GM12865 (cell line): ENCODE data around the gene GLCE.

Source experiments
- DNase-seq: peaks from one replicate; pipeline ENCODE4 v3.0.0; 2010; ENCODE audit warnings: low read depth
- H3K4me3 ChIP-seq: 2 replicates; pipeline ENCODE4 v1.5.1; 2011; ENCODE audit warnings: mild to moderate bottlenecking, low read depth, low read length, control low read depth
- TF ChIP-seq, protein P1 (sequence below): IDR thresholded peaks from 2 replicates; pipeline ENCODE4 v1.5.1; 2011; ENCODE audit warnings: low read length, control low read depth, low read depth, inconsistent platforms; ENCODE audit not compliant: insufficient read depth; ENCODE audit errors: missing control alignments

The GLCE gene

DNA sequence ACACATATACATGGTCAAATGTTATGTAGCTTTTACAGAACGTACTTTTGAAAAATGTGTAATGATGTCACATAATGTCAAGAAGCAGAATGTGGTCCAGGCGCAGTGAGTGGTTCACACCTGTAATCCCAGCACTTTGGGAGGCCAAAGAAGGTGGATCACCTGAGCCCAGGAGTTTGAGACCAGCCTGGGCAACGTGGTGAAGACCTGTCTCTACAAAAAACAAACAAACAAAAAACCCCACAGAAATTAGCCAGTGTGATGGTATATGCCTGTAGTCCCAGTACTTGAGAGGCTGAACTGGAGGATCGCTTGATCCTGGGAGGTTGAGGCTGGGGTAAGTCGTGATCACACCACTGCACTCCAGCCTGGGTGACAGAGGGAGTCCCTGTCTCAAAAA, 15.9 kb upstream of the GLCE start:
- no peak overlapping the region for H3K4me3 ChIP-seq
- DNase-seq = no peak
- TF ChIP-seq, protein P1, sequence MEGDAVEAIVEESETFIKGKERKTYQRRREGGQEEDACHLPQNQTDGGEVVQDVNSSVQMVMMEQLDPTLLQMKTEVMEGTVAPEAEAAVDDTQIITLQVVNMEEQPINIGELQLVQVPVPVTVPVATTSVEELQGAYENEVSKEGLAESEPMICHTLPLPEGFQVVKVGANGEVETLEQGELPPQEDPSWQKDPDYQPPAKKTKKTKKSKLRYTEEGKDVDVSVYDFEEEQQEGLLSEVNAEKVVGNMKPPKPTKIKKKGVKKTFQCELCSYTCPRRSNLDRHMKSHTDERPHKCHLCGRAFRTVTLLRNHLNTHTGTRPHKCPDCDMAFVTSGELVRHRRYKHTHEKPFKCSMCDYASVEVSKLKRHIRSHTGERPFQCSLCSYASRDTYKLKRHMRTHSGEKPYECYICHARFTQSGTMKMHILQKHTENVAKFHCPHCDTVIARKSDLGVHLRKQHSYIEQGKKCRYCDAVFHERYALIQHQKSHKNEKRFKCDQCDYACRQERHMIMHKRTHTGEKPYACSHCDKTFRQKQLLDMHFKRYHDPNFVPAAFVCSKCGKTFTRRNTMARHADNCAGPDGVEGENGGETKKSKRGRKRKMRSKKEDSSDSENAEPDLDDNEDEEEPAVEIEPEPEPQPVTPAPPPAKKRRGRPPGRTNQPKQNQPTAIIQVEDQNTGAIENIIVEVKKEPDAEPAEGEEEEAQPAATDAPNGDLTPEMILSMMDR = no peak

DNA sequence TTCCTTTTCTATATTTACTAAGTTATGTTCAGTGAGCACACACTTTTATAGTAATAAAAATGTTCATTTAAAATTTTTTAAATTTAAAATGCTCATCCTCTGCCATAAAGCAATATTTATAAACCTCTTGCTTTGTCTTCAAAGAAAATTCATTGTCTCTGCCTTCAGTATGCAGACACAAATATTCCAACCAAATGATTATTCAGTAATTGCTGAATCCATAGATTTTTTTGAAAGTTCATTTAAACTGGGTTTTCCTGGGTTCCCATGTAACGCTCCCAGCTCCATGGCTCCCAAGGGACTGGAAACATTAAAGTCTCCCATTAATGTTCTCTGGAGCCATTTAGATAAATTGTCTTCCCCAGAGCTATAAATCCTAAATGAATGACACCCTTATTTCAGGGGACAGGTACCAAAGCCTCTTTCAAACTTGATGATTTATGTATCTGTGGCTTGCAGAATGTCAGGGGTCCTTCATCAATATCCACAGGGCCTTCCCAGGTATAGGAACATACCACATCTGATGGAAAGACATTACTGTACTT, 15.2 kb upstream of the GLCE start:
- no peak overlapping the region for H3K4me3 ChIP-seq
- no peak for DNase-seq
- TF ChIP-seq, protein P1 = no peak

DNA sequence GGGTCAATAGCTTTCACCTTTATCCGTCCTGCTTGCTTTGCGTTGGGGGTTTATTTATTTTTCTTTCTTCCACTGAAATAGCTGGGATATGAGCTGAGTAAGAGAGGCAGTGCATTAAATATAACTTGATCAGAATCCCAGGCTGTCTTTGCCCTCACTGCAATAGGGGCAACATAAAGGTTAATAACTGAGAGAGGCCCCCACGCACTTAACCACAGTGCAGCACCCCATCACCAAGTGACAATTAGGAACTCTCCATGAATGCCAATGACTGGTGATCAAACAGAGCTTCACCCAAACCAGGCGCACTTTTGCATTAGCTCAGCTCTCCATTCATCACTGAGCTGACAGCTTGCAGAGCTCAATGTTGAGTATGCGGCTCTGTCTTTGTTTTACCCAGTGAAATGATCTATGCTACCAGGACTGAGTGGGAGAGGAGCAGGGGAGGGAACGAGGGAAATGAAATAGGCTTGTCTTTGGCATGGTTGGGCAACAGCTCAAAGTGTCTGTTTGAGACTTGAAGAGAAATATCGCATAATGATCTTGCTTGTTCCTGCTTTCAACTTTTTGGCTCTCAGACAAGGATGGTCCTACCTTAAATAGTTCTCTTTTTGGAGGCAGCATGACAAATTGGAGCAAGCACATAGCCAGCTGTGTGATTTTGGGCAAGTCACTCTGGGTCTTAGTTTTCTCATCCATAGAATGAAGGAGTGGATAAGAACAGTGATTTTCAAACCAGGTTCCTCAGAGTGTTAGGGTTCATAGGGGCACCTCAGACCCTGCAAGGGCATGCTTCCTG, 14.5 kb upstream of the GLCE start:
- TF ChIP-seq, protein P1 = no peak
- DNase-seq = no peak
- no peak overlapping the region for H3K4me3 ChIP-seq

DNA sequence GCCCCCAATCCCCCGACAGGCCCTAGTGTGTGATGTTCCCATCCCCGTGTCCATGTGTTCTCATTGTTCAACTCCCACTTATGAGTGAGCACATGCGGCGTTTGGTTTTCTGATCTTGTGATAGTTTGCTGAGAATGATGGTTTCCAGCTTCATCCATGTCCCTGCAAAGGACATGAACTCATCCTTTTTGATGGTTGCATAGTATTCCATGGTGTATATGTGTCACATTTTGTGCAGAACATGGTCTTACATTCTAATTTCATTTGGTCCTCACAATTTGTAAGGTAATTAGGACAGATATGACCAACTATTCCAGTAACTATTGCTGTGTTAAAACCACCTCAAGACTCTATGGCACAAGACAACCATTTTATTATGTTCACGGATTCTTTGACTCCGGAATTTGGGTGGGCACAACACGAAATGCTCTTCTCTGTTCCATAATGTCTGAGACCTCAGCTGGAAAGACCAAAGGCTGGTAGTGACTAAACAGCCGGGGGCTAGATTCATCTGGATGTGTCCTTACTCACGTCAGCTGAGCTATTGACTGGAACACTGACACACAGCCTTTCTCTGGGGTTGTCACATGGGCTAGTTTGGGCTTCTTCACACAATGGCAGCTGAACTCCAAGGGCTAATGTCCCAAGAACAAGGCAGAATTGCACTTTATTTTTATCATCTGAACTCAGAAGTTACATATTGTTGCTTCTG, 13.6 kb upstream of the GLCE start:
- H3K4me3 ChIP-seq = no peak overlapping the region
- TF ChIP-seq, protein P1 = no peak
- no peak for DNase-seq

DNA sequence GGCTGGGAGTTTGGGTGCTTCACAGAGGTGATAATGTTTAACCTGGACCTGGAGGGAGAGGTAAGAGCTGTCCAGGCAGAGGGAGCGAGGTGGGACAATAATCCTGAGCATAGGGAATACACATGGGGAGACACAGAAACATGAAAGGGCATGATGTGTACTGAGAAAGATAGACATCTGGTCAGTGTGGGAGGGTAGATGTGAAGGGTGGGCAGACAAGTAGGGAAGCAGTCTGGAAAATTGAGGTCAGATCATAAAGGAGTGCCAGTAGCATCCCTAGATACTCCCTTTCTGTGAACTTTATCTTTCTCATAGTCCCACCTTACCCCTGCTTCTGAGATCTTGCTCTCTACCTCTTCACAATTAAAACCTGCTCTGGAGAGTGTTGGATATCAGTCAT, 12.0 kb upstream of the GLCE start:
- TF ChIP-seq, protein P1 = no peak
- H3K4me3 ChIP-seq = no peak overlapping the region
- no peak for DNase-seq

DNA sequence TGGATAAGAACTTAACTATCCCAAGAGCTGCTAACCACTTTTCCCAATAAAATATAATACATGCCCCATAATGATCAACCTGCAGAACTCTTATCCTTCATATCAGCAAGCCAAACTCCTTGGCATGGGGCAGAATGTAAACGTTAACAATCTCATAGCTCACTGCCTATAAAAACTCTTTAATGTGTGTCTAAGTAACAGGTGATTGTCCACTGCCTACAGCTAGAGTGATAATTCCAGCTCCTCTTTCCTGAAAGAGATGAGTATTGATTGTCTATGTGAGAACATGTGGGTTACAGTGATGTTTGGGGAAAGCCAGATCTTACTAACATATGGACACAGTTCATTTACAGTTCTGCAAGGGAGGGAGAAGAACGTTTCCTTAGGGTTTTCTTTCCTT, 11.3 kb upstream of the GLCE start:
- H3K4me3 ChIP-seq = no peak overlapping the region
- no peak for DNase-seq
- TF ChIP-seq, protein P1 = no peak
